Smooth muscle cell (in vitro differentiated cells): Measurements from ENCODE around the gene CCDC158. TPM values are rescaled to one million over a fixed set of nuclear protein-coding genes. Genes with fewer than 3 reads are reported as not detected.

Experiments used
- DNase-seq: peaks from one replicate; lab custom pipeline; 2025; ENCODE audit not compliant: unreplicated experiment; lab: John Stamatoyannopoulos, UW
- H2AFZ ChIP-seq: fragments of 200-600 bp; sonication (generic); 2 replicates; pipeline ENCODE4 v1.6.0; 2016; ENCODE audit warnings: antibody characterized with exemption, low read depth, mild to moderate bottlenecking
- H3F3A ChIP-seq: fragments of 200-600 bp; sonication (generic); 2 replicates; pipeline ENCODE4 v1.6.0; 2017; ENCODE audit warnings: antibody characterized with exemption, low read depth
- H3K27ac ChIP-seq: fragments of 200-600 bp; sonication (generic); 2 replicates; pipeline ENCODE4 v1.5.1; 2016; ENCODE audit warnings: low read depth, mild to moderate bottlenecking
- H3K27me3 ChIP-seq: fragments of 200-600 bp; sonication (generic); 2 replicates; pipeline ENCODE4 v1.6.1; 2016; ENCODE audit warnings: low read depth, mild to moderate bottlenecking
- H3K36me3 ChIP-seq: fragments of 200-600 bp; sonication (generic); 2 replicates; pipeline ENCODE4 v1.5.1; 2016; ENCODE audit warnings: low read depth
- H3K4me1 ChIP-seq: fragments of 200-600 bp; sonication (generic); 2 replicates; pipeline ENCODE4 v1.5.1; 2016; ENCODE audit warnings: low read depth
- H3K4me2 ChIP-seq: fragments of 200-600 bp; sonication (generic); 2 replicates; pipeline ENCODE4 v1.6.0; 2016; ENCODE audit warnings: mild to moderate bottlenecking
- H3K4me3 ChIP-seq: fragments of 200-600 bp; sonication (generic); 2 replicates; pipeline ENCODE4 v1.5.1; 2016; ENCODE audit warnings: mild to moderate bottlenecking
- H3K79me2 ChIP-seq: fragments of 200-600 bp; sonication (generic); 2 replicates; pipeline ENCODE4 v1.6.0; 2016; ENCODE audit warnings: low read depth, mild to moderate bottlenecking
- H3K9ac ChIP-seq: fragments of 200-600 bp; sonication (generic); 2 replicates; pipeline ENCODE4 v1.6.0; 2016; ENCODE audit warnings: low read depth
- H3K9me3 ChIP-seq: fragments of 200-600 bp; sonication (generic); replicated peaks from 2 replicates; pipeline ENCODE4 v1.5.1; 2016; ENCODE audit warnings: low read depth
- H4K20me1 ChIP-seq: fragments of 200-600 bp; sonication (generic); 2 replicates; pipeline ENCODE4 v1.6.0; 2016; ENCODE audit warnings: low read depth
- CTCF ChIP-seq: fragments of 200-600 bp; sonication (generic); IDR thresholded peaks from 2 replicates; pipeline ENCODE4 v1.5.1; 2017; ENCODE audit warnings: borderline replicate concordance, mild to moderate bottlenecking, antibody characterized with exemption; ENCODE audit not compliant: insufficient read depth, poor library complexity, severe bottlenecking
- WGBS: methylation state at CpG from one replicate; pipeline ENCODE4 v1.1.7; 2016; ENCODE audit warnings: low lambda C conversion rate; 5-methylcytosine and 5-hydroxymethylcytosine counted together
- polyA plus RNA-seq: library from polyadenylated mRNA; unstranded; fragments of >200 nt; fragmentation: Nextera tagmentation; extraction: Ambion mirVana; gene quantifications from 2 replicates; pipeline ENCODE4 v1.2.1, GENCODE V29; 2016
- total RNA-seq: library from RNA; depleted of rRNA; stranded (reverse); fragments of >200 nt; gene quantifications from 2 replicates; pipeline ENCODE4 v1.2.3, GENCODE V29; 2014

The CCDC158 gene
- total and polyA plus RNA-seq, 2 experiments from 2014 or later, result not detected

GRCh38 chr4:76453232-76453631, 32.3 kb upstream of the CCDC158 start:
- H3K79me2 ChIP-seq, result no peaks in the 10 kb centered on the region
- peaks cover 18% of the 10 kb centered on the region for H3K4me1 ChIP-seq
- H3K27ac ChIP-seq, result no peak overlapping the region
- DNase-seq, result no peak
- no peaks in the 10 kb centered on the region for H3K9me3 ChIP-seq
- no peaks in the 10 kb centered on the region for H4K20me1 ChIP-seq
- TF ChIP-seq CTCF, result no peak
- no peaks in the 10 kb centered on the region for H3K36me3 ChIP-seq
- H3K4me3 ChIP-seq, result no peak overlapping the region
- no peak overlapping the region for H3K9ac ChIP-seq
- H3F3A ChIP-seq, result no peaks in the 10 kb centered on the region
- WGBS, result 90% methylated on average over 2 of the region's 2 CpGs
- H3K27me3 ChIP-seq, result no peaks in the 10 kb centered on the region
- H2AFZ ChIP-seq, result no peak overlapping the region
- H3K4me2 ChIP-seq, result no peak overlapping the region

- no peak overlapping the region for H3K27ac ChIP-seq
- H3K9me3 ChIP-seq, result no peaks in the 10 kb centered on the region
- H3K4me1 ChIP-seq, result peaks cover 19% of the 10 kb centered on the region
- H3K4me3 ChIP-seq, result no peak overlapping the region
- peak overlapping the region; percentile 64 for H2AFZ ChIP-seq
- H3K79me2 ChIP-seq, result no peaks in the 10 kb centered on the region
- WGBS, result 53% methylated on average over 2 of the region's 2 CpGs
- H3K36me3 ChIP-seq, result no peaks in the 10 kb centered on the region
- TF ChIP-seq CTCF, result no peak
- no peaks in the 10 kb centered on the region for H3K27me3 ChIP-seq
- no peaks in the 10 kb centered on the region for H3F3A ChIP-seq
- no peak overlapping the region for H3K4me2 ChIP-seq
- no peak for DNase-seq
- no peak overlapping the region for H3K9ac ChIP-seq
- no peaks in the 10 kb centered on the region for H4K20me1 ChIP-seq
Observed at GRCh38 chr4:76449833-76450232, 28.9 kb upstream of the CCDC158 start.

- no peak for TF ChIP-seq CTCF
- WGBS, result 79% methylated on average over 3 of the region's 3 CpGs
- peak overlapping the region; percentile 64 for H2AFZ ChIP-seq
- no peak overlapping the region for H3K27ac ChIP-seq
- no peak overlapping the region for H3K9ac ChIP-seq
- H3K4me3 ChIP-seq, result no peak overlapping the region
- H3K36me3 ChIP-seq, result no peaks in the 10 kb centered on the region
- H3F3A ChIP-seq, result no peaks in the 10 kb centered on the region
- no peaks in the 10 kb centered on the region for H4K20me1 ChIP-seq
- peaks cover 19% of the 10 kb centered on the region for H3K4me1 ChIP-seq
- no peaks in the 10 kb centered on the region for H3K27me3 ChIP-seq
- DNase-seq, result no peak
- no peaks in the 10 kb centered on the region for H3K79me2 ChIP-seq
- H3K9me3 ChIP-seq, result no peaks in the 10 kb centered on the region
- no peak overlapping the region for H3K4me2 ChIP-seq
Observed at GRCh38 chr4:76449362-76449767, 28.4 kb upstream of the CCDC158 start.

GRCh38 chr4:76448211-76448610, 27.3 kb upstream of the CCDC158 start:
- no peak overlapping the region for H3K27ac ChIP-seq
- H3F3A ChIP-seq, result no peaks in the 10 kb centered on the region
- no peaks in the 10 kb centered on the region for H3K36me3 ChIP-seq
- 85% methylated on average over 3 of the region's 3 CpGs for WGBS
- H4K20me1 ChIP-seq, result no peaks in the 10 kb centered on the region
- no peak overlapping the region for H3K9ac ChIP-seq
- no peak overlapping the region for H3K4me2 ChIP-seq
- TF ChIP-seq CTCF, result no peak
- H3K27me3 ChIP-seq, result no peaks in the 10 kb centered on the region
- H3K79me2 ChIP-seq, result no peaks in the 10 kb centered on the region
- DNase-seq, result no peak
- H3K4me3 ChIP-seq, result no peak overlapping the region
- no peaks in the 10 kb centered on the region for H3K9me3 ChIP-seq
- no peak overlapping the region for H2AFZ ChIP-seq
- peaks cover 19% of the 10 kb centered on the region for H3K4me1 ChIP-seq
